T-helper 1 cell treated with Interleukin-12 subunit alpha and Interleukin-12 subunit beta and Interleukin-4 antibody, amounts not matched to agents 30 μg/mL and 1 μg/mL, for 36 hours (primary cell): Measurements from ENCODE around the gene ANKFN1.

Experiments used
- H3K27ac Mint-ChIP-seq: one replicate; pipeline ENCODE4 v1.8.0; 2021; ENCODE audit warnings: mild to moderate bottlenecking, mixed read lengths
- H3K27me3 Mint-ChIP-seq: one replicate; pipeline ENCODE4 v1.8.0; 2021; ENCODE audit warnings: low read depth, mixed read lengths
- H3K36me3 Mint-ChIP-seq: one replicate; pipeline ENCODE4 v1.8.0; 2021; ENCODE audit warnings: low read depth, mixed read lengths
- H3K4me1 Mint-ChIP-seq: one replicate; pipeline ENCODE4 v1.8.0; 2021; ENCODE audit warnings: low read depth, mixed read lengths
- H3K4me3 Mint-ChIP-seq: one replicate; pipeline ENCODE4 v1.8.0; 2021; ENCODE audit warnings: mild to moderate bottlenecking, moderate library complexity, mixed read lengths
- H3K9me3 Mint-ChIP-seq: one replicate; pipeline ENCODE4 v1.8.0; 2021; ENCODE audit warnings: mixed read lengths

Gene ANKFN1

GRCh38 chr17:56298846-56299245 lies 145.6 kb downstream of the ANKFN1 start:
- Mint-ChIP-seq H3K27me3 (peaks cover 9% of the 10 kb centered on the region), H3K4me3 (no peak overlapping the region), H3K27ac (no peak overlapping the region), H3K9me3 (no peaks in the 10 kb centered on the region), H3K4me1 (peaks cover 12% of the 10 kb centered on the region), H3K36me3 (no peaks in the 10 kb centered on the region)

GRCh38 chr17:56300144-56300543 lies 146.9 kb downstream of the ANKFN1 start:
- H3K9me3 Mint-ChIP-seq = no peaks in the 10 kb centered on the region
- H3K27ac Mint-ChIP-seq = no peak overlapping the region
- no peaks in the 10 kb centered on the region for H3K36me3 Mint-ChIP-seq

GRCh38 chr17:56305007-56305406 lies 151.7 kb downstream of the ANKFN1 start:
- H3K4me1 Mint-ChIP-seq = no peaks in the 10 kb centered on the region
- no peaks in the 10 kb centered on the region for H3K9me3 Mint-ChIP-seq
- H3K27ac Mint-ChIP-seq = no peak overlapping the region
- H3K4me3 Mint-ChIP-seq = no peak overlapping the region
- H3K27me3 Mint-ChIP-seq = peaks cover 11% of the 10 kb centered on the region
- no peaks in the 10 kb centered on the region for H3K36me3 Mint-ChIP-seq

More at GRCh38 chr17:56300144-56300543, 146.9 kb downstream of the ANKFN1 start:
- no peak overlapping the region for H3K4me3 Mint-ChIP-seq
- H3K27me3 Mint-ChIP-seq = peaks cover 9% of the 10 kb centered on the region
- H3K4me1 Mint-ChIP-seq = peaks cover 12% of the 10 kb centered on the region

- Mint-ChIP-seq H3K36me3 (no peaks in the 10 kb centered on the region), H3K27ac (no peak overlapping the region), H3K4me1 (no peaks in the 10 kb centered on the region), H3K9me3 (no peaks in the 10 kb centered on the region), H3K27me3 (peaks cover 5% of the 10 kb centered on the region), H3K4me3 (no peak overlapping the region)
These were observed 156.6 kb downstream of the ANKFN1 start for GRCh38 chr17:56309897-56310296.

- no peaks in the 10 kb centered on the region for H3K9me3 Mint-ChIP-seq
- no peaks in the 10 kb centered on the region for H3K36me3 Mint-ChIP-seq
- H3K4me1 Mint-ChIP-seq = no peaks in the 10 kb centered on the region
- peaks cover 8% of the 10 kb centered on the region for H3K27me3 Mint-ChIP-seq
- no peak overlapping the region for H3K4me3 Mint-ChIP-seq
- no peak overlapping the region for H3K27ac Mint-ChIP-seq
These were observed 157.5 kb downstream of the ANKFN1 start for GRCh38 chr17:56310782-56311181.

GRCh38 chr17:56313201-56313600 lies 159.9 kb downstream of the ANKFN1 start:
- Mint-ChIP-seq H3K9me3 (no peaks in the 10 kb centered on the region), H3K27me3 (peaks cover 11% of the 10 kb centered on the region), H3K36me3 (no peaks in the 10 kb centered on the region), H3K27ac (no peak overlapping the region), H3K4me1 (no peaks in the 10 kb centered on the region), H3K4me3 (no peak overlapping the region)

GRCh38 chr17:56314026-56314425 lies 160.8 kb downstream of the ANKFN1 start:
- Mint-ChIP-seq H3K36me3 (no peaks in the 10 kb centered on the region), H3K4me3 (no peak overlapping the region), H3K4me1 (no peaks in the 10 kb centered on the region), H3K27ac (no peak overlapping the region), H3K27me3 (peaks cover 6% of the 10 kb centered on the region), H3K9me3 (no peaks in the 10 kb centered on the region)

- H3K4me3 Mint-ChIP-seq = no peak overlapping the region
These were observed 161.8 kb downstream of the ANKFN1 start for GRCh38 chr17:56314984-56315602.

GRCh38 chr17:56316604-56317003 lies 163.3 kb downstream of the ANKFN1 start:
- Mint-ChIP-seq H3K9me3 (no peaks in the 10 kb centered on the region), H3K4me3 (no peak overlapping the region), H3K36me3 (no peaks in the 10 kb centered on the region), H3K27me3 (peaks cover 6% of the 10 kb centered on the region), H3K4me1 (no peaks in the 10 kb centered on the region), H3K27ac (no peak overlapping the region)

More at GRCh38 chr17:56314984-56315602, 161.8 kb downstream of the ANKFN1 start:
- H3K36me3 Mint-ChIP-seq = no peaks in the 10 kb centered on the region
- no peak overlapping the region for H3K27ac Mint-ChIP-seq
- peaks cover 6% of the 10 kb centered on the region for H3K27me3 Mint-ChIP-seq
- H3K4me1 Mint-ChIP-seq = no peaks in the 10 kb centered on the region
- H3K9me3 Mint-ChIP-seq = no peaks in the 10 kb centered on the region

GRCh38 chr17:56317351-56318208 lies 164.3 kb downstream of the ANKFN1 start:
- H3K9me3 Mint-ChIP-seq = no peaks in the 10 kb centered on the region
- H3K4me3 Mint-ChIP-seq = no peak overlapping the region
- no peak overlapping the region for H3K27ac Mint-ChIP-seq
- no peaks in the 10 kb centered on the region for H3K4me1 Mint-ChIP-seq
- no peaks in the 10 kb centered on the region for H3K36me3 Mint-ChIP-seq
- H3K27me3 Mint-ChIP-seq = peaks cover 12% of the 10 kb centered on the region

GRCh38 chr17:56319531-56319930 lies 166.3 kb downstream of the ANKFN1 start:
- H3K27me3 Mint-ChIP-seq = peaks cover 15% of the 10 kb centered on the region
- H3K36me3 Mint-ChIP-seq = no peaks in the 10 kb centered on the region
- no peak overlapping the region for H3K27ac Mint-ChIP-seq
- H3K4me3 Mint-ChIP-seq = no peak overlapping the region
- H3K9me3 Mint-ChIP-seq = no peaks in the 10 kb centered on the region
- H3K4me1 Mint-ChIP-seq = no peaks in the 10 kb centered on the region

- H3K4me1 Mint-ChIP-seq = no peaks in the 10 kb centered on the region
- no peak overlapping the region for H3K27ac Mint-ChIP-seq
- H3K27me3 Mint-ChIP-seq = peaks cover 12% of the 10 kb centered on the region
- H3K36me3 Mint-ChIP-seq = no peaks in the 10 kb centered on the region
- no peak overlapping the region for H3K4me3 Mint-ChIP-seq
- no peaks in the 10 kb centered on the region for H3K9me3 Mint-ChIP-seq
These were observed 167.2 kb downstream of the ANKFN1 start for GRCh38 chr17:56320443-56320842.

GRCh38 chr17:56322991-56323390 lies 169.7 kb downstream of the ANKFN1 start:
- peaks cover 17% of the 10 kb centered on the region for H3K27me3 Mint-ChIP-seq
- H3K4me3 Mint-ChIP-seq = no peak overlapping the region
- no peaks in the 10 kb centered on the region for H3K9me3 Mint-ChIP-seq
- H3K36me3 Mint-ChIP-seq = no peaks in the 10 kb centered on the region
- no peak overlapping the region for H3K27ac Mint-ChIP-seq
- no peaks in the 10 kb centered on the region for H3K4me1 Mint-ChIP-seq

- Mint-ChIP-seq H3K27me3 (peaks cover 17% of the 10 kb centered on the region), H3K4me1 (no peaks in the 10 kb centered on the region), H3K27ac (no peak overlapping the region), H3K9me3 (no peaks in the 10 kb centered on the region), H3K36me3 (no peaks in the 10 kb centered on the region), H3K4me3 (no peak overlapping the region)
These were observed 171.4 kb downstream of the ANKFN1 start for GRCh38 chr17:56324676-56325075.

GRCh38 chr17:56325313-56326000 lies 172.2 kb downstream of the ANKFN1 start:
- Mint-ChIP-seq H3K4me3 (no peak overlapping the region), H3K27ac (no peak overlapping the region), H3K36me3 (no peaks in the 10 kb centered on the region), H3K9me3 (no peaks in the 10 kb centered on the region), H3K27me3 (peaks cover 17% of the 10 kb centered on the region), H3K4me1 (no peaks in the 10 kb centered on the region)
